WTC11 (cell line): Measurements from ENCODE around the gene ZACN. TPM values are rescaled to one million over a fixed set of nuclear protein-coding genes. Genes with fewer than 3 reads are reported as not detected.

Experiments
- ATAC-seq: fragments of 200-7000 bp; cut with Tn5 transposase; 2 replicates; pipeline ENCODE4 v1.10.0; 2021; ENCODE audit warnings: mild to moderate bottlenecking, moderate library complexity
- CTCF ChIA-PET: fragments of 300-600 bp; sonication (Branson Sonifier 250); formaldehyde crosslinking; loops from one replicate; lab custom pipeline; 2021; ENCODE audit warnings: antibody characterized with exemption; lab: Charles Lee
- POLR2A ChIA-PET: fragments of 350-600 bp; sonication (Branson Sonifier 250); formaldehyde crosslinking; loops from one replicate; lab custom pipeline; 2021; ENCODE audit warnings: antibody characterized with exemption; lab: Charles Lee
- DNase-seq: peaks from one replicate; pipeline ENCODE4 v3.0.0; 2021; ENCODE audit warnings: low spot score
- H3K27ac Mint-ChIP-seq: 2 replicates; pipeline ENCODE4 v1.8.0; 2021; ENCODE audit warnings: mixed read lengths
- H3K27me3 Mint-ChIP-seq: 2 replicates; pipeline ENCODE4 v1.8.0; 2021; ENCODE audit warnings: low read depth, mild to moderate bottlenecking, moderate library complexity, mixed read lengths
- H3K36me3 Mint-ChIP-seq: 2 replicates; pipeline ENCODE4 v1.8.0; 2021; ENCODE audit warnings: mixed read lengths
- H3K4me1 Mint-ChIP-seq: 2 replicates; pipeline ENCODE4 v1.8.0; 2022; ENCODE audit warnings: mixed read lengths
- H3K4me3 Mint-ChIP-seq: 2 replicates; pipeline ENCODE4 v1.8.0; 2021; ENCODE audit warnings: mild to moderate bottlenecking, moderate library complexity, mixed read lengths
- H3K9me3 Mint-ChIP-seq: 2 replicates; pipeline ENCODE4 v1.8.0; 2021; ENCODE audit warnings: mixed read lengths
- ATF1 ChIP-seq: sonication (generic); formaldehyde crosslinking; IDR thresholded peaks from 2 replicates; pipeline ENCODE4 v1.8.1; 2023; ENCODE audit warnings: mild to moderate bottlenecking, moderate library complexity, missing genetic modification reagents
- CREB1 ChIP-seq: sonication (generic); formaldehyde crosslinking; IDR thresholded peaks from 2 replicates; pipeline ENCODE4 v1.8.0; 2023; ENCODE audit warnings: mild to moderate bottlenecking, missing genetic modification reagents
- ETV6 ChIP-seq: sonication (generic); formaldehyde crosslinking; IDR thresholded peaks from 2 replicates; pipeline ENCODE4 v1.8.1; 2022; ENCODE audit warnings: mild to moderate bottlenecking, missing genetic modification reagents
- FOXK1 ChIP-seq: sonication (generic); formaldehyde crosslinking; IDR thresholded peaks from 2 replicates; pipeline ENCODE4 v1.8.0; 2022; ENCODE audit warnings: mild to moderate bottlenecking, moderate library complexity, missing genetic modification reagents
- GTF2I ChIP-seq: fragments of 250-450 bp; sonication (Bioruptor Pico); conservative IDR thresholded peaks from 2 replicates; pipeline ENCODE4 v1.4.0; 2021; ENCODE audit warnings: mild to moderate bottlenecking
- NFE2L1 ChIP-seq: sonication (generic); formaldehyde crosslinking; IDR thresholded peaks from 2 replicates; pipeline ENCODE4 v1.8.1; 2023; ENCODE audit warnings: missing genetic modification reagents
- SMAD4 ChIP-seq: sonication (generic); formaldehyde crosslinking; IDR thresholded peaks from 2 replicates; pipeline ENCODE4 v1.8.0; 2022; ENCODE audit warnings: mild to moderate bottlenecking, missing genetic modification reagents
- SP1 ChIP-seq: sonication (generic); formaldehyde crosslinking; conservative IDR thresholded peaks from 2 replicates; pipeline ENCODE4 v1.8.1; 2022; ENCODE audit warnings: missing genetic modification reagents
- TCF7 ChIP-seq: sonication (generic); formaldehyde crosslinking; IDR thresholded peaks from 2 replicates; pipeline ENCODE4 v1.8.0; 2022; ENCODE audit warnings: mild to moderate bottlenecking, low read depth, missing genetic modification reagents, moderate library complexity
- TEAD1 ChIP-seq: sonication (generic); formaldehyde crosslinking; IDR thresholded peaks from 2 replicates; pipeline ENCODE4 v1.8.0; 2022; ENCODE audit warnings: mild to moderate bottlenecking, missing genetic modification reagents
- TEAD4 ChIP-seq: sonication (generic); formaldehyde crosslinking; IDR thresholded peaks from 2 replicates; pipeline ENCODE4 v1.8.0; 2022; ENCODE audit warnings: mild to moderate bottlenecking, missing genetic modification reagents
- ZNF232 ChIP-seq: sonication (generic); formaldehyde crosslinking; IDR thresholded peaks from 2 replicates; pipeline ENCODE4 v1.8.0; 2022; ENCODE audit warnings: mild to moderate bottlenecking, missing genetic modification reagents
- ZNF263 ChIP-seq: sonication (generic); formaldehyde crosslinking; IDR thresholded peaks from 2 replicates; pipeline ENCODE4 v1.8.1; 2022; ENCODE audit warnings: low read depth, mild to moderate bottlenecking, moderate library complexity, missing genetic modification reagents
- ZNF416 ChIP-seq: fragments of 250-450 bp; sonication (Bioruptor Pico); IDR thresholded peaks from 2 replicates; pipeline ENCODE4 v1.9.0; 2021; ENCODE audit warnings: mild to moderate bottlenecking, inconsistent platforms
- ZNF671 ChIP-seq: fragments of 250-450 bp; sonication (Bioruptor Pico); IDR thresholded peaks from 2 replicates; pipeline ENCODE4 v1.8.0; 2021; ENCODE audit warnings: mild to moderate bottlenecking
- total RNA-seq: library from RNA; stranded (reverse); gene quantifications from 3 replicates; pipeline ENCODE4 v1.2.3, GENCODE V29; 2021
- TF ChIP-seq, protein P1 (sequence below): sonication (generic); formaldehyde crosslinking; IDR thresholded peaks from 2 replicates; pipeline ENCODE4 v1.8.1; 2023; ENCODE audit warnings: mild to moderate bottlenecking, missing genetic modification reagents
- TF ChIP-seq, protein P2 (sequence below): sonication (generic); formaldehyde crosslinking; IDR thresholded peaks from 2 replicates; pipeline ENCODE4 v1.8.0; 2022; ENCODE audit warnings: mild to moderate bottlenecking, missing genetic modification reagents
- TF ChIP-seq, protein P3 (sequence below): sonication (generic); formaldehyde crosslinking; conservative IDR thresholded peaks from 2 replicates; pipeline ENCODE4 v1.8.1; 2022; ENCODE audit warnings: mild to moderate bottlenecking, missing genetic modification reagents
- TF ChIP-seq, protein P4 (sequence below): sonication (generic); formaldehyde crosslinking; IDR thresholded peaks from 2 replicates; pipeline ENCODE4 v1.8.0; 2022; ENCODE audit warnings: mild to moderate bottlenecking, missing genetic modification reagents
- TF ChIP-seq, protein P5 (sequence below): sonication (generic); formaldehyde crosslinking; IDR thresholded peaks from 2 replicates; pipeline ENCODE4 v1.8.1; 2023; ENCODE audit warnings: mild to moderate bottlenecking, missing genetic modification reagents, moderate library complexity
- TF ChIP-seq, protein P6 (sequence below): sonication (generic); formaldehyde crosslinking; IDR thresholded peaks from 2 replicates; pipeline ENCODE4 v1.8.0; 2023; ENCODE audit warnings: mild to moderate bottlenecking, missing genetic modification reagents
- TF ChIP-seq, protein P7 (sequence below): sonication (generic); formaldehyde crosslinking; IDR thresholded peaks from 2 replicates; pipeline ENCODE4 v1.8.1; 2023; ENCODE audit warnings: mild to moderate bottlenecking, moderate library complexity, missing genetic modification reagents

Gene ZACN
- total RNA-seq, 1 experiment from 2014 or later = 0.28 TPM

DNA sequence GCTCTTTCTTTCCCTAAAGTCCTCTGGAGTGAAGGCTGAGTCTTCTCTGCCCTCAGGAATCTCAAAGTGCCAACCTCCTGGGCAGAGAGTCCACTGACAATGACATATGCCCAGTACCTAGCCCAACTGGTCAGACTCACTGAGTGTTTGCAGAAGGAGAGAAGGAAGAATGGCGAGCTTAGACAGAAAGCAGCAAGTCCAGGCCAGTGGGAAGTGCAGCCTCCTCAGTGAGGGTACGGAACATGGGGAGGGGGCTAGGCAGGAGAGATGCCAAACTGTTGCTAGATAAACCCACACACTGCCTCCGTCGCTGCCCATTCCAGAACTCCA lies 23.9 kb downstream of the ZACN start:
- Mint-ChIP-seq H3K4me3 (peak overlapping the region; percentile 88), H3K27me3 (no peaks in the 10 kb centered on the region; the same call in 1 of the 2 replicates), H3K9me3 (no peaks in the 10 kb centered on the region), H3K36me3 (peaks cover 33% of the 10 kb centered on the region), H3K4me1 (peaks cover 28% of the 10 kb centered on the region), H3K27ac (peak overlapping the region; percentile 62; the same call in 1 of the 2 replicates)
- TF ChIP-seq, protein P1, sequence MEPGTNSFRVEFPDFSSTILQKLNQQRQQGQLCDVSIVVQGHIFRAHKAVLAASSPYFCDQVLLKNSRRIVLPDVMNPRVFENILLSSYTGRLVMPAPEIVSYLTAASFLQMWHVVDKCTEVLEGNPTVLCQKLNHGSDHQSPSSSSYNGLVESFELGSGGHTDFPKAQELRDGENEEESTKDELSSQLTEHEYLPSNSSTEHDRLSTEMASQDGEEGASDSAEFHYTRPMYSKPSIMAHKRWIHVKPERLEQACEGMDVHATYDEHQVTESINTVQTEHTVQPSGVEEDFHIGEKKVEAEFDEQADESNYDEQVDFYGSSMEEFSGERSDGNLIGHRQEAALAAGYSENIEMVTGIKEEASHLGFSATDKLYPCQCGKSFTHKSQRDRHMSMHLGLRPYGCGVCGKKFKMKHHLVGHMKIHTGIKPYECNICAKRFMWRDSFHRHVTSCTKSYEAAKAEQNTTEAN = 0 out of 2 replicates have a peak, but pooled peaks have one; percentile 23
- TF ChIP-seq, protein P2, sequence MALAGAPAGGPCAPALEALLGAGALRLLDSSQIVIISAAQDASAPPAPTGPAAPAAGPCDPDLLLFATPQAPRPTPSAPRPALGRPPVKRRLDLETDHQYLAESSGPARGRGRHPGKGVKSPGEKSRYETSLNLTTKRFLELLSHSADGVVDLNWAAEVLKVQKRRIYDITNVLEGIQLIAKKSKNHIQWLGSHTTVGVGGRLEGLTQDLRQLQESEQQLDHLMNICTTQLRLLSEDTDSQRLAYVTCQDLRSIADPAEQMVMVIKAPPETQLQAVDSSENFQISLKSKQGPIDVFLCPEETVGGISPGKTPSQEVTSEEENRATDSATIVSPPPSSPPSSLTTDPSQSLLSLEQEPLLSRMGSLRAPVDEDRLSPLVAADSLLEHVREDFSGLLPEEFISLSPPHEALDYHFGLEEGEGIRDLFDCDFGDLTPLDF (CRISPR knock-in tag) = no peak
- no peak for TF ChIP-seq ATF1 (CRISPR knock-in tag)
- TF ChIP-seq ZNF416 (CRISPR knock-in tag) = no peak
- TF ChIP-seq ZNF263 (CRISPR knock-in tag) = no peak
- no peak for TF ChIP-seq SMAD4 (CRISPR knock-in tag)
- TF ChIP-seq, protein P3, sequence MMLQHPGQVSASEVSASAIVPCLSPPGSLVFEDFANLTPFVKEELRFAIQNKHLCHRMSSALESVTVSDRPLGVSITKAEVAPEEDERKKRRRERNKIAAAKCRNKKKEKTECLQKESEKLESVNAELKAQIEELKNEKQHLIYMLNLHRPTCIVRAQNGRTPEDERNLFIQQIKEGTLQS = 0 out of 2 replicates have a peak, but pooled peaks have one; percentile 30
- POLR2A ChIA-PET = interaction anchor here (1.0 kb wide), 1 partner anchor 27 kb away, joined by 3 read pairs; no protein-coding TSS in a partner anchor
- no peak for DNase-seq
- no peak for ATAC-seq
- CTCF ChIA-PET = interaction anchor here (0.7 to 3.0 kb wide), 7 partner anchors 22 to 176 kb away, joined by 3 to 19 read pairs (median 3); no protein-coding TSS in a partner anchor

DNA sequence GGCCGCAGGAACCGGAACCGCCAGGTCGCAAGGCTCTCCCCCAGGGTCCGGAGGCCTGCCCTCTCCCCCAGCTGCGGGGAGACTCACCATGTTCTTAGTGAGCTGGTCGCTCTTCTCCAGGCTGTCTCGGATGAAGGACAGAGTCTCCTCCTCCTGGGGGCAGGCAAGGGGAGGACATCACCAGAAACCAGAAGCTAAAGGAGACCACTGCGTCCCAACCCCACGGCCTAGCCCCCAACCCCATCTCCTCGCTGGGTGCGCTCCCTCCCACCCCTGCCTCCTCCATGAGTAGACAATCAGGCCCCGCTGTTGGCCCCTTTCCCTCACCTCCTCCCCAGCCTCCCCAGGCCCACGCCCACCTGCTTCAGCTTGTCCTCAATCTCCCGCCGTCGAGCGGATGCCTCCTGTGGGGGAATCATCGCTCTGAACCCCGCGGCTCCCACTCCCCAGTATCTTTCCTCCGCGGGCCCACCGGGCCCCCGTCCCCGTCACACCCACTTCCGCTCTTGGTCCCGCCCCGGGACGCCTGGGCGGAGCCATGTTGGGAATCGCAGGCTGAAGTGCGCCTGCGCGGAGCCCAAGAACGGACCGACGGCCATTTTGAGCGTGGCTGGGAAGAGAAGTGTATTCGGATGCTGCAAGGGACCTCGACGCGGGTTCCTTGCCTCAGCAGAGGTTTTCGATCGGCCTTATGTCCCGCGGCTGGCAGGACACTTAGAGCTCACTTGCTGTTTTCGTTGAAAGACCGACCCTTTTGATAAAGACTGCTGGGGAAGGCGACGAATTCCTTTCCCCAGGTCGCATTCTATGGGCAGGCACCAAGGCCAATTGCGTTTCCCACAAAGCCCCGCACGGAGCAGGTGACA lies 24.5 kb downstream of the ZACN start, which contains the start of gene EXOC7:
Gene EXOC7, minus strand, starts transcription at position 514 of the 866 bp plus-strand sequence. Its CDS starts 95 bp downstream, at position 419.
- H3K4me1 Mint-ChIP-seq = peaks cover 28% of the 10 kb centered on the region
- ChIA-PET POLR2A (interaction anchor here (0.9 to 1.0 kb wide), 2 partner anchors 27 to 459 kb away, joined by 3 read pairs; no protein-coding TSS in a partner anchor), CTCF (interaction anchor here (0.7 to 3.0 kb wide), 12 partner anchors 18 to 198 kb away, joined by 3 to 19 read pairs (median 3); no protein-coding TSS in a partner anchor)
- DNase-seq (peak; percentile 92), ATAC-seq (peak; percentile 72)
- H3K36me3 Mint-ChIP-seq = peaks cover 29% of the 10 kb centered on the region
- peak within 1 kb of the TSS; percentile 88 for H3K4me3 Mint-ChIP-seq
- H3K27me3 Mint-ChIP-seq = no peaks in the 10 kb centered on the region; the same call in 1 of the 2 replicates
- peak within 1 kb of the TSS; percentile 97 for H3K27ac Mint-ChIP-seq
- no peaks in the 10 kb centered on the region for H3K9me3 Mint-ChIP-seq
- TF ChIP-seq, protein P1 = no peak
- TF ChIP-seq GTF2I (CRISPR knock-in tag) (no peak), CREB1 (CRISPR knock-in tag) (no peak), NFE2L1 (CRISPR knock-in tag) (no peak), ETV6 (CRISPR knock-in tag) (peak; percentile 85), FOXK1 (CRISPR knock-in tag) (peak; percentile 39; the same call in 1 of the 2 replicates), TCF7 (CRISPR knock-in tag) (no peak), TEAD1 (peak; percentile 36; the same call in 1 of the 2 replicates), ZNF671 (CRISPR knock-in tag) (no peak), SP1 (peak; percentile 77), TEAD4 (CRISPR knock-in tag) (0 out of 2 replicates have a peak, but pooled peaks have one; percentile 7), ZNF232 (CRISPR knock-in tag) (peak; percentile 55; the same call in 1 of the 2 replicates)
- TF ChIP-seq, protein P4, sequence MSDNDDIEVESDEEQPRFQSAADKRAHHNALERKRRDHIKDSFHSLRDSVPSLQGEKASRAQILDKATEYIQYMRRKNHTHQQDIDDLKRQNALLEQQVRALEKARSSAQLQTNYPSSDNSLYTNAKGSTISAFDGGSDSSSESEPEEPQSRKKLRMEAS (CRISPR knock-in tag) = peak; percentile 76; the same call in 1 of the 2 replicates
- TF ChIP-seq, protein P5, sequence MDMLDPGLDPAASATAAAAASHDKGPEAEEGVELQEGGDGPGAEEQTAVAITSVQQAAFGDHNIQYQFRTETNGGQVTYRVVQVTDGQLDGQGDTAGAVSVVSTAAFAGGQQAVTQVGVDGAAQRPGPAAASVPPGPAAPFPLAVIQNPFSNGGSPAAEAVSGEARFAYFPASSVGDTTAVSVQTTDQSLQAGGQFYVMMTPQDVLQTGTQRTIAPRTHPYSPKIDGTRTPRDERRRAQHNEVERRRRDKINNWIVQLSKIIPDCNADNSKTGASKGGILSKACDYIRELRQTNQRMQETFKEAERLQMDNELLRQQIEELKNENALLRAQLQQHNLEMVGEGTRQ (CRISPR knock-in tag) = 0 out of 2 replicates have a peak, but pooled peaks have one; percentile 28
- TF ChIP-seq, protein P6, sequence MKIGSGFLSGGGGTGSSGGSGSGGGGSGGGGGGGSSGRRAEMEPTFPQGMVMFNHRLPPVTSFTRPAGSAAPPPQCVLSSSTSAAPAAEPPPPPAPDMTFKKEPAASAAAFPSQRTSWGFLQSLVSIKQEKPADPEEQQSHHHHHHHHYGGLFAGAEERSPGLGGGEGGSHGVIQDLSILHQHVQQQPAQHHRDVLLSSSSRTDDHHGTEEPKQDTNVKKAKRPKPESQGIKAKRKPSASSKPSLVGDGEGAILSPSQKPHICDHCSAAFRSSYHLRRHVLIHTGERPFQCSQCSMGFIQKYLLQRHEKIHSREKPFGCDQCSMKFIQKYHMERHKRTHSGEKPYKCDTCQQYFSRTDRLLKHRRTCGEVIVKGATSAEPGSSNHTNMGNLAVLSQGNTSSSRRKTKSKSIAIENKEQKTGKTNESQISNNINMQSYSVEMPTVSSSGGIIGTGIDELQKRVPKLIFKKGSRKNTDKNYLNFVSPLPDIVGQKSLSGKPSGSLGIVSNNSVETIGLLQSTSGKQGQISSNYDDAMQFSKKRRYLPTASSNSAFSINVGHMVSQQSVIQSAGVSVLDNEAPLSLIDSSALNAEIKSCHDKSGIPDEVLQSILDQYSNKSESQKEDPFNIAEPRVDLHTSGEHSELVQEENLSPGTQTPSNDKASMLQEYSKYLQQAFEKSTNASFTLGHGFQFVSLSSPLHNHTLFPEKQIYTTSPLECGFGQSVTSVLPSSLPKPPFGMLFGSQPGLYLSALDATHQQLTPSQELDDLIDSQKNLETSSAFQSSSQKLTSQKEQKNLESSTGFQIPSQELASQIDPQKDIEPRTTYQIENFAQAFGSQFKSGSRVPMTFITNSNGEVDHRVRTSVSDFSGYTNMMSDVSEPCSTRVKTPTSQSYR = no peak; the same call in 1 of the 2 replicates
- TF ChIP-seq, protein P7, sequence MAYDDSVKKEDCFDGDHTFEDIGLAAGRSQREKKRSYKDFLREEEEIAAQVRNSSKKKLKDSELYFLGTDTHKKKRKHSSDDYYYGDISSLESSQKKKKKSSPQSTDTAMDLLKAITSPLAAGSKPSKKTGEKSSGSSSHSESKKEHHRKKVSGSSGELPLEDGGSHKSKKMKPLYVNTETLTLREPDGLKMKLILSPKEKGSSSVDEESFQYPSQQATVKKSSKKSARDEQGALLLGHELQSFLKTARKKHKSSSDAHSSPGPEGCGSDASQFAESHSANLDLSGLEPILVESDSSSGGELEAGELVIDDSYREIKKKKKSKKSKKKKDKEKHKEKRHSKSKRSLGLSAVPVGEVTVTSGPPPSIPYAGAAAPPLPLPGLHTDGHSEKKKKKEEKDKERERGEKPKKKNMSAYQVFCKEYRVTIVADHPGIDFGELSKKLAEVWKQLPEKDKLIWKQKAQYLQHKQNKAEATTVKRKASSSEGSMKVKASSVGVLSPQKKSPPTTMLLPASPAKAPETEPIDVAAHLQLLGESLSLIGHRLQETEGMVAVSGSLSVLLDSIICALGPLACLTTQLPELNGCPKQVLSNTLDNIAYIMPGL (CRISPR knock-in tag) = peak; percentile 18; the same call in 1 of the 2 replicates
